ENCODE data around the gene YY1.
"Not testable (repeated sequence)": the region's sequence is repeated elsewhere in the genome, so short reads cannot be mapped to it uniquely, and the experiment has no call there.

YY1 gene

GRCh38 chr14:100238419-100239210 lies at the start of gene YY1:
Gene YY1 (plus strand): TSS chr14:100239144. CDS start chr14:100239245, 101 bp downstream.
- in situ Hi-C loops (cut with MboI; ENCODE audit: low pct_unique_long_range_greater_than_20kb, low sequenced_read_pairs) = no loop called here
- peak; percentile 99 for DNase-seq

- DNase-seq = no peak
- in situ Hi-C loops (cut with MboI; ENCODE audit: low pct_unique_long_range_greater_than_20kb, low sequenced_read_pairs) = no loop called here
Observed at GRCh38 chr14:100190126-100190525, 48.8 kb upstream of the YY1 start.

- DNase-seq = no peak
- in situ Hi-C loops (cut with MboI; ENCODE audit: low pct_unique_long_range_greater_than_20kb, low sequenced_read_pairs) = no loop called here
Observed at GRCh38 chr14:100191584-100192249, 47.2 kb upstream of the YY1 start.

- DNase-seq = no peak
Observed at GRCh38 chr14:100192250-100192671, 46.7 kb upstream of the YY1 start.

GRCh38 chr14:100192672-100193416 lies 46.1 kb upstream of the YY1 start:
- peak; percentile 100 for DNase-seq
- in situ Hi-C loops (cut with MboI; ENCODE audit: low pct_unique_long_range_greater_than_20kb, low sequenced_read_pairs) = no loop called here

More at GRCh38 chr14:100192250-100192671, 46.7 kb upstream of the YY1 start:
- in situ Hi-C loops (cut with MboI; ENCODE audit: low pct_unique_long_range_greater_than_20kb, low sequenced_read_pairs) = no loop called here

GRCh38 chr14:100193417-100194357 lies 45.3 kb upstream of the YY1 start:
- in situ Hi-C loops (cut with MboI; ENCODE audit: low pct_unique_long_range_greater_than_20kb, low sequenced_read_pairs) = no loop called here
- DNase-seq = no peak

- DNase-seq = no peak
- in situ Hi-C loops (cut with MboI; ENCODE audit: low pct_unique_long_range_greater_than_20kb, low sequenced_read_pairs) = no loop called here
Observed at GRCh38 chr14:100199240-100199860, 39.6 kb upstream of the YY1 start.

GRCh38 chr14:100200311-100200710 lies 38.6 kb upstream of the YY1 start:
- in situ Hi-C loops (cut with MboI; ENCODE audit: low pct_unique_long_range_greater_than_20kb, low sequenced_read_pairs) = no loop called here
- DNase-seq = no peak

GRCh38 chr14:100201701-100202100 lies 37.2 kb upstream of the YY1 start:
- in situ Hi-C loops (cut with MboI; ENCODE audit: low pct_unique_long_range_greater_than_20kb, low sequenced_read_pairs) = no loop called here
- no peak for DNase-seq

GRCh38 chr14:100202712-100203111 lies 36.2 kb upstream of the YY1 start:
- in situ Hi-C loops (cut with MboI; ENCODE audit: low pct_unique_long_range_greater_than_20kb, low sequenced_read_pairs) = no loop called here
- no peak for DNase-seq

GRCh38 chr14:100203146-100203545 lies 35.8 kb upstream of the YY1 start:
- no peak for DNase-seq
- in situ Hi-C loops (cut with MboI; ENCODE audit: low pct_unique_long_range_greater_than_20kb, low sequenced_read_pairs) = no loop called here

- in situ Hi-C loops (cut with MboI; ENCODE audit: low pct_unique_long_range_greater_than_20kb, low sequenced_read_pairs) = no loop called here
- no peak for DNase-seq
Observed at GRCh38 chr14:100203962-100204834, 34.7 kb upstream of the YY1 start.

- in situ Hi-C loops (cut with MboI; ENCODE audit: low pct_unique_long_range_greater_than_20kb, low sequenced_read_pairs); DNase-seq: not testable (repeated sequence)
Observed at GRCh38 chr14:100204835-100205167, 34.1 kb upstream of the YY1 start.

- DNase-seq; in situ Hi-C loops (cut with MboI; ENCODE audit: low pct_unique_long_range_greater_than_20kb, low sequenced_read_pairs): not testable (repeated sequence)
Observed at GRCh38 chr14:100207588-100207987, 31.4 kb upstream of the YY1 start.

GRCh38 chr14:100208136-100208535 lies 30.8 kb upstream of the YY1 start:
- in situ Hi-C loops (cut with MboI; ENCODE audit: low pct_unique_long_range_greater_than_20kb, low sequenced_read_pairs); DNase-seq: not testable (repeated sequence)

GRCh38 chr14:100211366-100211765 lies 27.6 kb upstream of the YY1 start:
- no peak for DNase-seq
- in situ Hi-C loops (cut with MboI; ENCODE audit: low pct_unique_long_range_greater_than_20kb, low sequenced_read_pairs) = no loop called here

GRCh38 chr14:100211893-100212292 lies 27.1 kb upstream of the YY1 start:
- in situ Hi-C loops (cut with MboI; ENCODE audit: low pct_unique_long_range_greater_than_20kb, low sequenced_read_pairs) = no loop called here
- no peak for DNase-seq

Measured in KBM-7 (cell line).